LNCAP (cell line): Measurements from ENCODE around the gene LAMA5.
A peak's percentile ranks its signal among the peaks of the same experiment; 100 is the strongest.

Experiments used
- TF ChIP-seq, protein P1 (sequence below): fragments of 450-650 bp; IDR thresholded peaks from 2 replicates; pipeline ENCODE4 v1.5.1; 2017; ENCODE audit warnings: mild to moderate bottlenecking

Gene LAMA5

GRCh38 chr20:62301773-62302340, 65.3 kb downstream of the LAMA5 start:
- TF ChIP-seq, protein P1, sequence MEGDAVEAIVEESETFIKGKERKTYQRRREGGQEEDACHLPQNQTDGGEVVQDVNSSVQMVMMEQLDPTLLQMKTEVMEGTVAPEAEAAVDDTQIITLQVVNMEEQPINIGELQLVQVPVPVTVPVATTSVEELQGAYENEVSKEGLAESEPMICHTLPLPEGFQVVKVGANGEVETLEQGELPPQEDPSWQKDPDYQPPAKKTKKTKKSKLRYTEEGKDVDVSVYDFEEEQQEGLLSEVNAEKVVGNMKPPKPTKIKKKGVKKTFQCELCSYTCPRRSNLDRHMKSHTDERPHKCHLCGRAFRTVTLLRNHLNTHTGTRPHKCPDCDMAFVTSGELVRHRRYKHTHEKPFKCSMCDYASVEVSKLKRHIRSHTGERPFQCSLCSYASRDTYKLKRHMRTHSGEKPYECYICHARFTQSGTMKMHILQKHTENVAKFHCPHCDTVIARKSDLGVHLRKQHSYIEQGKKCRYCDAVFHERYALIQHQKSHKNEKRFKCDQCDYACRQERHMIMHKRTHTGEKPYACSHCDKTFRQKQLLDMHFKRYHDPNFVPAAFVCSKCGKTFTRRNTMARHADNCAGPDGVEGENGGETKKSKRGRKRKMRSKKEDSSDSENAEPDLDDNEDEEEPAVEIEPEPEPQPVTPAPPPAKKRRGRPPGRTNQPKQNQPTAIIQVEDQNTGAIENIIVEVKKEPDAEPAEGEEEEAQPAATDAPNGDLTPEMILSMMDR = peak; percentile 85

- TF ChIP-seq, protein P1 = no peak
Measured at GRCh38 chr20:62301111-62301668, 65.9 kb downstream of the LAMA5 start.

- TF ChIP-seq, protein P1 = no peak
Measured at GRCh38 chr20:62300319-62300718, 66.8 kb downstream of the LAMA5 start.

- TF ChIP-seq, protein P1 = no peak
Measured at GRCh38 chr20:62299666-62300236, 67.4 kb downstream of the LAMA5 start.

DNA sequence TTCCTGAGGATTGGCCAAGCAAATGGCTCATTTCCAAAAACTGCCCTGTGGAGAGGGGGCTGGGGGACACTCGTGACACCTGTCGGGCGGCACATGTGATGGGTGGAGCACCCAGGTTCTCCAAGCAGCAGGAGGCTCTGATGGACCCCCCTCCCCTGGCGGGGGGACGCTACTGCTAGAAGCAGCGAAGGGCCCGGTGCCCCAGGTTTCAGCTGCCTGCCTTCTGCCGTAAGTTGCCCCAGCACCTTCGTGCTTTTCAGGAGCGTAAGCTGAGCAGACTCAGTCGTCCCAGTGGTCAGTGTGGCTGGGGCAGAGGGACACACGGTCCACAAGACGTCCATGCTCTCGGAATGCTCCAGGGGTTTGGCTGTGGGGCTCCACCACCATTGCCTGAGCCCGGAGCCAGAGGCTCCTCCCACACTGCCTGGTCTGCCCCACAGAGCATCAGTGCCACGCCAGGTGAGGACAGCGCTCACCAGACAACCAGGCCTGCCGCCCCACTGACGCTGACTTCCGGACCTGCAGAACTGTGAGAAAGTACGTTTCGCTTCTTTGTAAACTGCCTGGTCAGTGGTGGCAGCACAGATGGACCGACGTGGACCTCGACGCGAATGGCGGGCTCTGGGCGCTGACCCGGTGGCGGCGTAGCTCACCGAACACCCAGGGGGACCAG, 68.4 kb downstream of the LAMA5 start:
- TF ChIP-seq, protein P1 = no peak

GRCh38 chr20:62297449-62298227, 69.5 kb downstream of the LAMA5 start:
- TF ChIP-seq, protein P1 = no peak

DNA sequence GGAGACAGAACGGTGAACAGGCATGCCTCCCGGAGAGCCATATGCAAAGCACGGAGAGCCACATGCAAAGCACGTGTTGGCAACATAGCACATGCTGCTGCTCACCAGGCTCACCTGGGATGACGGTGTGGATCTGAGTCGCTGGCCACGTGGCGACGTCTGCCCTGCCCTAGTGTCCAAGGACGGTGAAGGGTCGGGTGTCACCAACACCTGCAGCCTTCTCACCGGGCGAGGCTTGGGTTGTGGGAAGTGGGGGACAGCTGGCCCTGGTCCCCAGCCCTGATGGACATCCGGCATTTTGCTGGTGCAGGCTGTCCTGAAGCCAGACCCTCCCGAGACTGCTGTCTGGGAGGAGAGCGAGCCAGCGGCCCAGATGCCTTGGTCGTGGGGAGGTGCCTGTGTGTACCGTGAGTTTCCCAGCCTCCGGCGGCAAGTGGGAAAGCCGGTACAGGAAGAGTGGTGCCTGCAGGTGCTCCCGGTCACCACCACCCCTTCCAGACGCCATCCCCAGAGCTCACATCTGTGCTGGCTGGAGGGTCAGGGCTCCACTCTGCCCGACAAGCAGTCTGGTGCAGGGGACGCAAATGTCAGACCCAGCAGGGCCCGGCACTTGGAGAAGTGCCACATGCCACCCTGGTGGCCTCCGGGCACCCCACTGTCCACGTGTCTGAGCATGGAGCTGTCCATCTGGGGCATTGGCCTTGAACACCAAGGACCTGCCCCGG, 70.2 kb downstream of the LAMA5 start:
- TF ChIP-seq, protein P1 = no peak
